UCSD-AML1 (cell line): Measurements from ENCODE around the gene BFSP2.

ENCODE experiments used
- DNase-seq: peaks from one replicate; lab custom pipeline; 2025; ENCODE audit not compliant: unreplicated experiment; lab: John Stamatoyannopoulos, UW

The BFSP2 gene, protein sequence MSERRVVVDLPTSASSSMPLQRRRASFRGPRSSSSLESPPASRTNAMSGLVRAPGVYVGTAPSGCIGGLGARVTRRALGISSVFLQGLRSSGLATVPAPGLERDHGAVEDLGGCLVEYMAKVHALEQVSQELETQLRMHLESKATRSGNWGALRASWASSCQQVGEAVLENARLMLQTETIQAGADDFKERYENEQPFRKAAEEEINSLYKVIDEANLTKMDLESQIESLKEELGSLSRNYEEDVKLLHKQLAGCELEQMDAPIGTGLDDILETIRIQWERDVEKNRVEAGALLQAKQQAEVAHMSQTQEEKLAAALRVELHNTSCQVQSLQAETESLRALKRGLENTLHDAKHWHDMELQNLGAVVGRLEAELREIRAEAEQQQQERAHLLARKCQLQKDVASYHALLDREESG

GRCh38 chr3:133400006-133400515 is at the start of gene BFSP2:
TSS of gene BFSP2 (plus strand) at chr3:133400056. CDS start at chr3:133400084, 28 bp downstream.
- DNase-seq = no peak

DNA sequence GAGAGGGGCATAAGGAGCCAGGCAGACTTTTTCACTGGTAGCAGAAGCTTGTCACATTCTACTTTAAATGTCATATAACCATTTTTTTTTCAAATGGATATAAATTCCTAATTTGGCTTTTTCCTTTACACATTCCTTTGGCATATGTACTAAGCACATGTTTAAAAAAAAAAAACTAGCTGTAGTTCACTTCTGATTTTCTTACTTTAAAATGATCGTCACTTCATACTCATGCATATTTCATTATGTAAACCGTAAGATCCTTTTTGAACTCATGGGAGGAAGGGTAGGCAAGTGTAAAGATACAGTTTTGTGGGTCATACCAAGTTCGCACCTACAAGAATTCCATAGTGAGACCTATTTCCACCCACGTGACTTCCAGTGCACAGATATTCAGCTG is 45.1 kb upstream of the BFSP2 start:
- DNase-seq = no peak

DNA sequence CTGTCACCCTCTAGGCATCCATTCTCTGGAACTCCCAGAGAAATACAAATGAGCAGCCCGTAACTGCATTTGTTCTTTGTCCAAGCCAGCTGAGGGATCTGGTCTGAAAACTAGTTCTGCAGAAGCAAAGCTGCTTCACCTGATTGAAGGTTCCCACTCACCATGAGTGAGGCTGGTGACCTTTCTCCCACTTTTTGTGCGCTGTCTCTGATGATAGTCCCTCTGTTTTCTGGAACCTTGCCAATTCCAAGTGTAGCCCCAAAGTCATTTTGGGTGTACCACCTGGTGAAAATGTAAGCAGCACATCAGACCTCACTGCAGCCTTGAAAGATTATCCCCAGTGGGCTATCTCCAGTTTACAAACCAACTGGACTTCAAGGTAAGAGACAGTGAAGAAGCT is 39.4 kb upstream of the BFSP2 start:
- no peak for DNase-seq

- DNase-seq = no peak
Measured at GRCh38 chr3:133361011-133361410, 38.8 kb upstream of the BFSP2 start.

DNA sequence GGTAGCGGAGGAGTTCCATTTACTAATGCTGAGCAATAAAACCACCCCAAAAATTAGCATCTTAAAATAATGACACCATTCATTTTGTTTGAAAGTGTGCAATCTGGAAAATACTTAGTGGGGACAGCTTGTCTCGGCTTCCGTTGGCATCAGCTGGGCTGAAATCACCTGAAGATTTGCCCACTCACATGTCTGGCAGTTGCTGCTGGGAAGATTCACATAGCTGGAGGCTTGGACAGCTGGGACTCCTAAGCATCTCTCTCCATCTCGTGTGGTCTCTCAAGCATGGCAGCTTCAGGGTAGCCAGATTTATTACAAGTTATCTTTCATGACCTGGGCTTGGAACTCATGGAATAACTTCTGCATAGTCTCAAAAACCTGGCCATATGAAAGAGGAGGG is 38.4 kb upstream of the BFSP2 start:
- no peak for DNase-seq

DNA sequence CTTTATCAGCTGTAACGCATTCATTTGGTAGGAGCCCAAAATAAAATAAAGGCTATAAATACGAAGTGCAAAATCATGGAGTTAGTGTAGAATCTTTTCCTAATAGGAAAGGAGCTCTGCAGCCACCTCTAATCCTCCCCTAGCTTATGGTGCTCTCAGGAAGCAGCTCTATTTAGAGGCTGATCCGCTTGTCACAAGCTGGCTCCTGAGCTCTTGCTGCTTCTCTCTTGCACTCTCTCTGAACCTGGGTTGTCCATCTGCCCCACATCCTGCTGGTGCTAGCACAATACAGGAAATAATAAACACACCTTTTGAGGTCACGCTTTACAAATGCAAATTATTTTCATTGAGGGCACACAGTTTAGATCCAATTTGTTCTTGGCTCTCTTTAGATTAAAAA is 37.3 kb upstream of the BFSP2 start:
- DNase-seq = no peak

DNA sequence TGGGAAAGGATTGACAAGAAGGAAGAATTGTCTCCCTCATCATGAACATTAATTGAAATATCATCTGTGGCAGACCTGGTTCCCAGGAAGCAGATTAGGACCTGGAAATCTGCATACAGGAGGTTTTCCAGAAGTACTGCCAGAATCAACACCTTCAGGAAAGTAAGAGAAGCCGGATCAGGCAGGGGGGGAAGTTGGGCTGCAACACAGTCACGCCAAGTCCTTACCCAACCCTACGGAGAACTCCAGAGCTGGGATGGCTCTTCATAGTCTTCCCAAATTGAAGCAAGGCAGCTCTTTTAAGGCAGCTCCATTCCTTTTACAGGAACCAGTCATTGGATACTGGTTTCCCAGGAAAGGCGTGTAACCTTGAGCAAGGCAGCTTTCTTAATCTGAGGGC is 35.2 kb upstream of the BFSP2 start:
- no peak for DNase-seq

GRCh38 chr3:133366921-133367320 is 32.9 kb upstream of the BFSP2 start:
- no peak for DNase-seq

DNA sequence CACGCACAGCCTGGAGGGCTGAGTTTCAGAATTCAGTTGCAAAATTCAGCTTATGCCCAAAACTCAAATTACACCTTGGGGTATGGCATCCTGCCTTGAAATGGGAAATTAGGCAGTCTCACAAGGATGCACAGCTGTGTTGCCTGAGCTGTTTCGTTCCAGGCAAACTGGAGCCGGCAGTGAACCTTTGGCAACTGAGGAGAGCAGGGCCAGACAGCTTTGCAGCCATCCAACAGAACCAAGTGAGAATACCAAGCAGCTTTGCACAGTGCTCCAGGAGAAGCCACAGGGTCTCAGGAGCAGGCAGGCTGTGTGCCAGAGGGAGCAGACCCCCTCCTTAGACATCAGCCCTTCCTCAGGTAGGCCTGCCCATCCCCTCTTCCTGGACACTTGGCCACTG is 32.5 kb upstream of the BFSP2 start:
- DNase-seq = no peak

DNA sequence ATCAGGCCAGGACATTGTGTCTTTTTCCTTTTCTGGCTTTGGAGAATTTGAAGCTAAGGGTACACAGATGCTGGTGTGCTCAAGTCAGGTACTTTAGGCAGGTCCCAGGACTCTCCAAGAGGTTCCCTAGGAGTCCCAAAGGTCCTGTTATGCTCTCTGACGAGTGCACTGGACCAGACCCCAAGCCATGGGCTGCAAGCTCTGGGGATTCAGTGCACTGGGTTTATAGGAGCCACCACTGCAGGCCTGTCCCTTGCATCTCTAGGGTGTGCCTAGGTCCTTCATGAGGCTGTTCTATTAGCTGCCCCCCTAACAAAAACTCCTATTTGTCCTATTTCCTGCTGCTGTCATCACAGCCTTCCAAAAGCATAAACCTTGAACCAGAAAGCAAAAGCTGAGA is 31.9 kb upstream of the BFSP2 start:
- DNase-seq = no peak

- no peak for DNase-seq
Measured at GRCh38 chr3:133368371-133369067, 31.3 kb upstream of the BFSP2 start.

- no peak for DNase-seq
Measured at GRCh38 chr3:133369068-133369440, 30.8 kb upstream of the BFSP2 start.

DNA sequence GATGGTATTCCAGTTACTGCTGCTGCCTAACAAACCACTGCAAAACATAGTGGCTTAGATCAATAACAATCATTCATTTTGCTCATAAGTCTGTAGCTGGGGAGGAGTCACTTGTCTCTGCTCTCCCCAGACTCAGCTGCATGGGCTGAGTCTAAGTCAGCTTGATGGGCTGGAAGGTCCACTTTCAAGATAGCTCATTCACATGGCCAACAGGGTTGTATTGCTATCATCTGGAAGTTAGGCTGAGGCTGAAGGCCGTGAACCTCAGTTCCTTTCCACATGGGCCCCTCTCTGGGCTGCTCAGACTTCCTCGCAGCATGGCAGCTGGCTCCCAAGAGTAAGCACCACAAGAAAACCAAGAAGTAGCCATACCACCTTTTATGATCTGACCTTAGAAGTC is 28.7 kb upstream of the BFSP2 start:
- DNase-seq = no peak

DNA sequence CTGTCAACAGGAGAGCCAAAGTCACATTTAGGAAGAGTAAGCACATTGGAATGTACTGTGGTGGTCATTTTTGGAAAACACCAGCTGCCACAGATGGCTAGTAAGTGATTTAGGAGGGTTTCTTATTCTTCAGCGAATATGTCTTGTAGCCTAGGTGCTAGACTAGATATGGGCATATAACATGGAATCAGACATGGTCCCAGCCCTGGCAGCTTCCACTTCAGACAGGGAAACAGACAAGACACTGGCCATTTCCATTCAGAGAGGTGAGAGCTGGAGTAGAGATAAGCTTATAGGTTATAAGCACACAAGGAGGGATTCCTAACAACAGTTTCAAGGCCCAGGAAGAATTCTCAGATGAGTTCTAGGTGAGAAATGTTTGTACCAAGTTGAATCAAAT is 28.2 kb upstream of the BFSP2 start:
- no peak for DNase-seq

- DNase-seq = no peak
Measured at GRCh38 chr3:133374708-133375402, 25.0 kb upstream of the BFSP2 start.

- no peak for DNase-seq
Measured at GRCh38 chr3:133375403-133375745, 24.5 kb upstream of the BFSP2 start.

DNA sequence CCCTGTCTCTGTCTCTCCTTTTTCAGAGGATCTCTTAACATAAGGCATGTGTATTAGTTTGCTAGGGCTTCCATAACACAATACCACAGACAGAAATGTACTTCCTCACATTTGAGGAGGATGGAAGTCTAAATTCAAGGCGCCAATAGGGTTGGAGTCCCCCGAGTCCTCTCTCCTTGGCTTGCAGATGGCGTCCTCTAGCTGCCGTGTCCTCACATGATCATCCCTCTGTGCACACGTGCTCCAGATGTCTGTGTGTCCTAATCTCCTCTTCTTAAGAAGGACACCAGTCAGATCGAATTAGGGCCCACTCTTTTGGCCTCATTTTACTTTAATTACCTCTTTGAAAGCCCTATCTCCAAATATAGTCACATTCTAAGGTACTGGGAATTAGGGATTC is 23.0 kb upstream of the BFSP2 start:
- DNase-seq = peak; percentile 21

GRCh38 chr3:133377396-133377795 is 22.5 kb upstream of the BFSP2 start:
- no peak for DNase-seq

DNA sequence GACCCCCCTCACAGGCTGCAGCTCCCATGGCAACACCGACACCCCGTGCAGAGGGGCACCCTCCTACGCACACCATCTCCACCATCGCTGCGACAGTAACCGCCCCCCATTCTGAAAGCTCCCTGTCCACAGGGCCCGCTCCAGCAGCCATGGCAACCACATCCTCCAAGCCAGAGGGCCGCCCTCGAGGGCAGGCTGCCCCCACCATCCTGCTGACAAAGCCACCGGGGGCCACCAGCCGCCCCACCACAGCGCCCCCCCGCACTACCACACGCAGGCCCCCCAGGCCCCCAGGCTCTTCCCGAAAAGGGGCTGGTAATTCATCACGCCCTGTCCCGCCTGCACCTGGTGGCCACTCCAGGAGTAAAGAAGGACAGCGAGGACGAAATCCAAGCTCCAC is 19.9 kb upstream of the BFSP2 start:
- DNase-seq = no peak

- DNase-seq = no peak
Measured at GRCh38 chr3:133380481-133381225, 19.2 kb upstream of the BFSP2 start.
